Right lobe of liver (tissue), 4 donors: ENCODE measurements around the gene GAS2L2.

Source experiments
- CTCF ChIP-seq, 4 donors: fragments of 200-600 bp in 3 of 4; fragments of 450-650 bp in 1 of 4; IDR thresholded peaks; one replicate each; pipeline versions ENCODE4 v1.5.1 to v1.8.0; 2016 to 2022; ENCODE audit warnings: antibody characterized with exemption in 4 of 4, mild to moderate bottlenecking in 2 of 4
- POLR2A ChIP-seq: fragments of 450-650 bp; IDR thresholded peaks from one replicate; pipeline ENCODE4 v1.6.1; 2017; ENCODE audit warnings: antibody characterized with exemption, mild to moderate bottlenecking
- donor health status: DM: no; HTN: no; CAD: no.
- donor health status: DM: no; HTN: no; CAD: no.
- donor health status: DM: no; HTN: yes; CAD: no.

GRCh38 chr17:35768797-35769196 lies 15.8 kb upstream of the GAS2L2 start:
- TF ChIP-seq CTCF (IDR thresholded peaks at IDR 0.05) (no peak), POLR2A (no peak)
